Heart right ventricle (tissue), 16 donors: Measurements from ENCODE around the gene RAD21L1. TPM values are rescaled to one million over a fixed set of nuclear protein-coding genes. Genes with fewer than 3 reads are reported as not detected.

Source experiments
- ATAC-seq, 8 donors: fragments of 200-7000 bp; cut with Tn5 transposase; one replicate each; pipeline ENCODE4 v1.9.1; 2020; ENCODE audit warnings: mild to moderate bottlenecking in 8 of 8, moderate library complexity in 8 of 8, moderate number of reproducible peaks in 1 of 8
- DNase-seq, 2 donors: peaks; one replicate each; pipeline ENCODE4 v3.0.0-alpha.2; 2020
- H3K27ac ChIP-seq, 10 donors: fragments of 200-600 bp; sonication (generic) in 2 of 10; one replicate each; pipeline versions ENCODE4 v1.5.0 to v1.8.0; 2020 to 2022; ENCODE audit warnings: mild to moderate bottlenecking in 3 of 10
- H3K27me3 ChIP-seq, 7 donors: fragments of 200-600 bp; one replicate each; pipeline ENCODE4 v1.8.0; 2021 to 2022; ENCODE audit warnings: mild to moderate bottlenecking in 2 of 7
- H3K36me3 ChIP-seq, 9 donors: fragments of 200-600 bp; sonication (generic) in 1 of 9; one replicate each; pipeline versions ENCODE4 v1.5.0 to v1.8.0; 2020 to 2022; ENCODE audit warnings: mild to moderate bottlenecking in 2 of 9
- H3K4me1 ChIP-seq, 9 donors: fragments of 200-600 bp; sonication (generic) in 1 of 9; one replicate each; pipeline versions ENCODE4 v1.5.0 to v1.8.0; 2020 to 2022; ENCODE audit warnings: mild to moderate bottlenecking in 4 of 9
- H3K4me3 ChIP-seq, 10 donors: fragments of 200-600 bp; sonication (generic) in 2 of 10; one replicate each; pipeline versions ENCODE4 v1.5.0 to v1.8.0; 2020 to 2022; ENCODE audit warnings: mild to moderate bottlenecking in 7 of 10, moderate library complexity in 2 of 10
- H3K9me3 ChIP-seq, 11 donors: fragments of 200-600 bp in 10 of 11; sonication (generic) in 2 of 11; one replicate each; pipeline versions ENCODE4 v1.5.0 to v1.8.0; 2013 to 2022; ENCODE audit warnings: mild to moderate bottlenecking in 2 of 11, control low read depth in 1 of 11, moderate library complexity in 1 of 11
- WGBS, 2 donors: extraction: QIAGEN DNeasy Blood & Tissue Kit; methylation state at CpG; one replicate each; pipeline ENCODE4 v1.1.7; 2013; ENCODE audit warnings: inconsistent platforms in 1 of 2; 5-methylcytosine and 5-hydroxymethylcytosine counted together
- intact Hi-C, 10 donors: fragments of 100-400 bp; cut with DNase I; formaldehyde crosslinking; loops; one replicate each; pipeline versions ENCODE4 v1.11.1 to v1.14.2; 2022
- polyA plus RNA-seq, 2 donors: library from polyadenylated mRNA; stranded (reverse); fragments of 200-250 nt; gene quantifications; one replicate each; pipeline ENCODE4 v1.2.3, GENCODE V29; 2013
- total RNA-seq, 10 donors: library from RNA; stranded (reverse); fragmentation: NEBNext Ultra II Directional in 3 of 10; extraction: Animal tissue kit (Norgen Biotek cat#: 25700) in 3 of 10; gene quantifications; one replicate each; pipeline versions ENCODE4 v1.2.1 to v1.2.4, GENCODE V29; 2021 to 2023
- TF ChIP-seq, protein P1 (sequence below), 9 donors: fragments of 200-600 bp; sonication (generic) in 2 of 9; IDR thresholded peaks; one replicate each; pipeline versions ENCODE4 v1.5.0 to v1.8.0; 2021 to 2022; ENCODE audit warnings: antibody characterized with exemption in 9 of 9, mild to moderate bottlenecking in 5 of 9, moderate library complexity in 1 of 9
- donor health status: Arrhythmogenic right ventricular cardiomyopathy.
- donor health status: ischemic (EF 13 %, LVEDD 7.1; RV severe dilation, severe dysfunction).
- donor health status: healthy with polysubstance abuse.
- donor health status: DM: no; HTN: yes; CAD: no.
- donor health status: DM: no; HTN: no; CAD: no.
- donor health status: ischemic (EF 25% LVEDD 6.9; RV normal size, moderate dysfunction).
- donor health status: ischemic (EF 25% LVEDD 5.7; RV mildly dilated, moderate dysfunction).
- donor health status: healthy.
- donor health status: DM: yes; HTN: yes; CAD: no.
- donor health status: Ischemic cardiomyopathy.
- donor health status: ischemic (EF 35%, LVEDD 5.7; RV mildly dilated, moderate dysfunction).
- donor health status: nonischemic (EF 11% LVEDD 7.7; RV severe dilation, severe dysfunction).
- donor health status: DM: yes; HTN: yes; CAD: no.
- donor health status: PGD.
- donor health status: ischemic (EF 29% LVEDD 5.4; RV normal size, mild dysfunction).
- donor health status: nonischemic (EF 23%, LVEDD 6.1; RV moderate dilation, normal function).

Gene RAD21L1
- total and polyA plus RNA-seq, 12 donors: not detected

GRCh38 chr20:1224205-1224890 is 1.5 kb upstream of the RAD21L1 start:
- Histone ChIP-seq H3K36me3 (no peaks in the 10 kb centered on the region), H3K4me3 (no peak overlapping the region), H3K27me3 (peaks cover 0 to 35% (median 27%) of the 10 kb centered on the region in 7 donors), H3K9me3 (peaks cover 0 to 10% (median 0%) of the 10 kb centered on the region in 11 donors), H3K4me1 (peaks cover 0 to 14% (median 12%) of the 10 kb centered on the region in 9 donors), H3K27ac (no peak overlapping the region)
- no peak for DNase-seq
- 79 to 81% methylated on average over 20 of the region's 20 CpGs for WGBS, 2 donors
- ATAC-seq: no peak
- TF ChIP-seq, protein P1, sequence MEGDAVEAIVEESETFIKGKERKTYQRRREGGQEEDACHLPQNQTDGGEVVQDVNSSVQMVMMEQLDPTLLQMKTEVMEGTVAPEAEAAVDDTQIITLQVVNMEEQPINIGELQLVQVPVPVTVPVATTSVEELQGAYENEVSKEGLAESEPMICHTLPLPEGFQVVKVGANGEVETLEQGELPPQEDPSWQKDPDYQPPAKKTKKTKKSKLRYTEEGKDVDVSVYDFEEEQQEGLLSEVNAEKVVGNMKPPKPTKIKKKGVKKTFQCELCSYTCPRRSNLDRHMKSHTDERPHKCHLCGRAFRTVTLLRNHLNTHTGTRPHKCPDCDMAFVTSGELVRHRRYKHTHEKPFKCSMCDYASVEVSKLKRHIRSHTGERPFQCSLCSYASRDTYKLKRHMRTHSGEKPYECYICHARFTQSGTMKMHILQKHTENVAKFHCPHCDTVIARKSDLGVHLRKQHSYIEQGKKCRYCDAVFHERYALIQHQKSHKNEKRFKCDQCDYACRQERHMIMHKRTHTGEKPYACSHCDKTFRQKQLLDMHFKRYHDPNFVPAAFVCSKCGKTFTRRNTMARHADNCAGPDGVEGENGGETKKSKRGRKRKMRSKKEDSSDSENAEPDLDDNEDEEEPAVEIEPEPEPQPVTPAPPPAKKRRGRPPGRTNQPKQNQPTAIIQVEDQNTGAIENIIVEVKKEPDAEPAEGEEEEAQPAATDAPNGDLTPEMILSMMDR (IDR thresholded peaks at IDR 0.05): no peak
- intact Hi-C loops: no loop called here

- TF ChIP-seq, protein P1 (IDR thresholded peaks at IDR 0.05): no peak
- H3K27me3 ChIP-seq: peaks cover 0 to 44% (median 35%) of the 10 kb centered on the region in 7 donors
- peaks cover 0 to 10% (median 0%) of the 10 kb centered on the region in 11 donors for H3K9me3 ChIP-seq
- WGBS, 2 donors: 2 to 3% methylated on average over 16 to 30 of the region's 30 CpGs
- H3K4me1 ChIP-seq: peaks cover 0 to 14% (median 12%) of the 10 kb centered on the region in 9 donors
- H3K4me3 ChIP-seq: peak overlapping the region in 8 of 10 donors; percentile 24 to 52 (median 44)
- H3K27ac ChIP-seq: no peak overlapping the region
- DNase-seq (no peak), ATAC-seq (peak in 6 of 8 donors; percentile 53 to 85 (median 66))
- intact Hi-C loops: no loop called here
- no peaks in the 10 kb centered on the region for H3K36me3 ChIP-seq
Observed at GRCh38 chr20:1225263-1225782, 521 bp upstream of the RAD21L1 start.

GRCh38 chr20:1229541-1229940 is 3.7 kb downstream of the RAD21L1 start:
- peaks cover 0 to 62% (median 42%) of the 10 kb centered on the region in 7 donors for H3K27me3 ChIP-seq
- WGBS, 2 donors: 84 to 88% methylated on average over 3 of the region's 3 CpGs
- no peak for ATAC-seq

DNA sequence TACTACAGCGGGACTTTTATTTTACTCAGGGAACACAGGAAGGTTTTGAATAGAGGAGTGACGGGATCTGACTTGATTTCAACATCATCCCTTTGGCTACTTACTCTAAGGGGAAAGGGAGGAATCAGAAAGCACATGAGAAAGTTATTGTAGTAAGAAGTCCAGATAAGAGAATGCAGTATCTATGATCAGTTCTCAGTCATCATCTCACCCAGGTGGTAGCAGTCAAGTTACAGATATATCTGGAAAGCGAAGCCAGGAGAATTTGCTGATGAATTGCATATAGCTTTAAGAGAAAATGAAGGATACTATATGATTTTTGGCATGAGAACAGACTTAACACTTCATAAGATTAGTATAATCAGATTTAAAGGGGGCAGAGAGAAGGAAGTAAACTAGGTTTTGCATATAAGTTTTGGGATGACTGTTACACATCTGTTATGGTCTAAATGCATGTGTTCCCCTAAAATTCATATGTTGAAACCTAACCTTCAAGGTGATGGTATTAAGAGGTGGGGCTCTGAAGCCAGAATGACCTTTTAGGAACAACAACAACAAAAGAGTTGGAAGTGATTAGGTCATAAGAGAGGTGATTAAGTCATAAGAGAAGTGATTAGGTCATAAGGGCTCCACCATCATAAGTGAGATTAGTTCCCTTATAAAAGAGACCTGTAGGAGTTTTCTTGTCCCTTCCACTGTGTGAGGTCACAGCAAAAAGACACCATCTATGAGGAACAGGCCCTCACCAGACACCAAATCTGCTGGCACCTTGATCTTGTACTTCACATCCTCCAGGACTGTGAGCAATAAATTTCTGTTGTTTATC is 6.7 kb downstream of the RAD21L1 start:
- ATAC-seq: no peak
- no peak for DNase-seq
- no peaks in the 10 kb centered on the region for H3K4me1 ChIP-seq
- TF ChIP-seq, protein P1 (IDR thresholded peaks at IDR 0.05): no peak
- no peaks in the 10 kb centered on the region for H3K9me3 ChIP-seq
- no peaks in the 10 kb centered on the region for H3K36me3 ChIP-seq
- no peak overlapping the region for H3K27ac ChIP-seq
- 80 to 81% methylated on average over 3 of the region's 3 CpGs for WGBS, 2 donors
- peaks cover 0 to 53% (median 35%) of the 10 kb centered on the region in 7 donors for H3K27me3 ChIP-seq
- intact Hi-C loops: no loop called here
- no peak overlapping the region for H3K4me3 ChIP-seq

More at GRCh38 chr20:1229541-1229940, 3.7 kb downstream of the RAD21L1 start:
- Histone ChIP-seq H3K4me3 (no peak overlapping the region), H3K9me3 (no peaks in the 10 kb centered on the region), H3K4me1 (peaks cover 0 to 14% (median 12%) of the 10 kb centered on the region in 9 donors), H3K27ac (no peak overlapping the region), H3K36me3 (no peaks in the 10 kb centered on the region)
- no peak for DNase-seq
- TF ChIP-seq, protein P1 (IDR thresholded peaks at IDR 0.05): no peak
- intact Hi-C loops: no loop called here
